CD4-positive, alpha-beta T cell treated with Interferon alpha-2 for 1 hour (primary cell): ENCODE data around the gene MPRIP.
"Not testable (repeated sequence)": the region's sequence is repeated elsewhere in the genome, so short reads cannot be mapped to it uniquely, and the experiment has no call there.

Experiments used
- DNase-seq, 2 donors: peaks; one replicate each; pipeline ENCODE4 v3.0.0-alpha.2; 2020 to 2022

MPRIP gene

GRCh38 chr17:17014748-17015124 is 27.5 kb upstream of the MPRIP start:
- DNase-seq = not testable (repeated sequence)

GRCh38 chr17:17015230-17015629 is 27.0 kb upstream of the MPRIP start:
- no peak for DNase-seq

- peak in 1 of 2 donors; percentile 49 for DNase-seq
These were observed 25.8 kb upstream of the MPRIP start for GRCh38 chr17:17016199-17017197.

GRCh38 chr17:17017343-17018014 is 24.8 kb upstream of the MPRIP start:
- DNase-seq = no peak

GRCh38 chr17:17018021-17018441 is 24.2 kb upstream of the MPRIP start:
- no peak for DNase-seq

GRCh38 chr17:17018612-17019429 is 23.4 kb upstream of the MPRIP start:
- no peak for DNase-seq

GRCh38 chr17:17019430-17019762 is 22.9 kb upstream of the MPRIP start:
- no peak for DNase-seq

- no peak for DNase-seq
These were observed 22.3 kb upstream of the MPRIP start for GRCh38 chr17:17019891-17020456.

GRCh38 chr17:17020821-17021193 is 21.4 kb upstream of the MPRIP start:
- no peak for DNase-seq

- DNase-seq = no peak
These were observed 20.9 kb upstream of the MPRIP start for GRCh38 chr17:17021194-17021863.

- no peak for DNase-seq
These were observed 20.2 kb upstream of the MPRIP start for GRCh38 chr17:17022011-17022410.

GRCh38 chr17:17022456-17022855 is 19.8 kb upstream of the MPRIP start:
- no peak for DNase-seq

GRCh38 chr17:17024778-17025300 is 17.4 kb upstream of the MPRIP start:
- no peak for DNase-seq

- DNase-seq = no peak
These were observed 16.6 kb upstream of the MPRIP start for GRCh38 chr17:17025621-17026020.

GRCh38 chr17:17026163-17026562 is 16.1 kb upstream of the MPRIP start:
- no peak for DNase-seq

- no peak for DNase-seq
These were observed 14.7 kb upstream of the MPRIP start for GRCh38 chr17:17027442-17028058.

GRCh38 chr17:17028059-17028877 is 14.0 kb upstream of the MPRIP start:
- no peak for DNase-seq

- no peak for DNase-seq
These were observed 13.2 kb upstream of the MPRIP start for GRCh38 chr17:17028878-17029535.

GRCh38 chr17:17029938-17030337 is 12.3 kb upstream of the MPRIP start:
- DNase-seq = no peak
